H1 (cell line): Measurements from ENCODE around the gene BUB1B. TPM values are rescaled to one million over a fixed set of nuclear protein-coding genes. Genes with fewer than 3 reads are reported as not detected.

Source experiments
- CTCF ChIA-PET: fragments of 300-600 bp; sonication (Branson Sonifier 250); formaldehyde crosslinking; loops from one replicate; lab custom pipeline; 2021; ENCODE audit not compliant: partially characterized antibody; lab: Charles Lee
- POLR2A ChIA-PET: fragments of 300-600 bp; sonication (Branson Sonifier 250); formaldehyde crosslinking; loops from one replicate; lab custom pipeline; 2021; ENCODE audit warnings: inconsistent platforms; ENCODE audit not compliant: partially characterized antibody; lab: Charles Lee
- DNase-seq, 2 experiments: peaks; one replicate each; pipeline versions ENCODE4 v3.0.0 to v3.0.0-alpha.2; 2010 to 2022; ENCODE audit warnings: low spot score in 2 of 2, low read depth in 1 of 2, mixed read lengths in 1 of 2
- FAIRE-seq: peaks from 2 replicates; lab custom pipeline; 2011; peaks lifted over from hg19 to GRCh38; lab: Jason Lieb, UNC
- H2AFZ ChIP-seq: 2 replicates; pipeline ENCODE4 v1.8.1; 2012; ENCODE audit warnings: low read length, inconsistent platforms
- H2AK5ac ChIP-seq: 2 replicates; pipeline ENCODE4 v1.6.1; 2013; ENCODE audit warnings: low read depth, low read length
- H2BK120ac ChIP-seq: replicated peaks from 2 replicates; pipeline ENCODE3; 2013; ENCODE audit warnings: low read depth, low read length, inconsistent platforms
- H2BK12ac ChIP-seq: 2 replicates; pipeline ENCODE4 v1.6.1; 2013; ENCODE audit warnings: low read depth, low read length
- H2BK15ac ChIP-seq: 2 replicates; pipeline ENCODE4 v1.6.1; 2013; ENCODE audit warnings: low read length
- H2BK20ac ChIP-seq: 2 replicates; pipeline ENCODE4 v1.6.1; 2013; ENCODE audit warnings: low read length
- H2BK5ac ChIP-seq: 2 replicates; pipeline ENCODE4 v1.6.1; 2013; ENCODE audit warnings: low read depth, low read length
- H3K14ac ChIP-seq: 2 replicates; pipeline ENCODE4 v1.6.1; 2013; ENCODE audit warnings: inconsistent platforms; ENCODE audit not compliant: insufficient read length
- H3K18ac ChIP-seq: 2 replicates; pipeline ENCODE4 v1.6.1; 2013; ENCODE audit warnings: low read length; ENCODE audit errors: extremely low read depth
- H3K23ac ChIP-seq: 2 replicates; pipeline ENCODE4 v1.6.1; 2013; ENCODE audit warnings: inconsistent platforms; ENCODE audit not compliant: insufficient read length
- H3K23me2 ChIP-seq: 2 replicates; pipeline ENCODE4 v1.6.1; 2013; ENCODE audit warnings: low read depth, low read length
- H3K27ac ChIP-seq: 2 replicates; pipeline ENCODE4 v1.6.1; 2011; ENCODE audit warnings: low read depth, low read length, inconsistent platforms
- H3K27me3 ChIP-seq, 4 experiments: replicated peaks in 1 of 4; 1 replicate in 1 of 4; 2 replicates in 3 of 4; pipeline versions ENCODE4 v1.6.1 to v1.8.1; 2011 to 2013; ENCODE audit warnings: low read length in 3 of 4, mild to moderate bottlenecking in 3 of 4, inconsistent platforms in 2 of 4, mixed read lengths in 2 of 4, moderate library complexity in 1 of 4; ENCODE audit not compliant: control insufficient read depth in 3 of 4, insufficient read depth in 3 of 4; ENCODE audit errors: extremely low read depth in 1 of 4
- H3K36me3 ChIP-seq, 4 experiments: 2 replicates each; pipeline versions ENCODE4 v1.6.1 to v1.8.1; 2011 to 2013; ENCODE audit warnings: mild to moderate bottlenecking in 4 of 4, low read length in 3 of 4, moderate library complexity in 2 of 4, control low read depth in 1 of 4, inconsistent platforms in 1 of 4; ENCODE audit not compliant: insufficient read depth in 4 of 4, control insufficient read depth in 2 of 4
- H3K4ac ChIP-seq: replicated peaks from 2 replicates; pipeline ENCODE3; 2013; ENCODE audit warnings: low read length, low read depth, mixed read lengths, inconsistent platforms; ENCODE audit not compliant: insufficient read length
- H3K4me1 ChIP-seq, 4 experiments: replicated peaks in 1 of 4; 1 replicate in 1 of 4; 2 replicates in 3 of 4; pipeline versions ENCODE4 v1.6.1 to v1.8.1; 2011 to 2013; ENCODE audit warnings: low read length in 3 of 4, inconsistent platforms in 2 of 4, mixed read lengths in 1 of 4; ENCODE audit not compliant: insufficient read depth in 4 of 4, control insufficient read depth in 3 of 4
- H3K4me2 ChIP-seq, 2 experiments: 2 replicates each; pipeline versions ENCODE4 v1.6.1 to v1.8.1; 2011 to 2013; ENCODE audit warnings: low read depth in 2 of 2, low read length in 2 of 2, control low read depth in 1 of 2, inconsistent platforms in 1 of 2, mild to moderate bottlenecking in 1 of 2; ENCODE audit not compliant: insufficient read depth in 1 of 2
- H3K4me3 ChIP-seq, 4 experiments: fragments of 200-600, 300-600 bp in 1 of 4; sonication (generic), shearing (Covaris generic), sonication (Bioruptor Twin) in 1 of 4; 2 replicates each; pipeline versions ENCODE4 v1.5.1 to v1.8.1; 2011 to 2016; ENCODE audit warnings: low read length in 4 of 4, low read depth in 3 of 4, control low read depth in 2 of 4, inconsistent platforms in 2 of 4, mild to moderate bottlenecking in 2 of 4, mixed read lengths in 1 of 4, moderate library complexity in 1 of 4; ENCODE audit not compliant: insufficient read depth in 2 of 4; ENCODE audit errors: extremely low read depth in 1 of 4
- H3K56ac ChIP-seq: replicated peaks from 2 replicates; pipeline ENCODE3; 2013; ENCODE audit warnings: low read depth, mild to moderate bottlenecking, mixed read lengths, low read length, inconsistent platforms; ENCODE audit not compliant: insufficient read length
- H3K79me1 ChIP-seq: 2 replicates; pipeline ENCODE4 v1.6.1; 2013; ENCODE audit warnings: low read depth, low read length, control low read depth
- H3K79me2 ChIP-seq, 2 experiments: 2 replicates each; pipeline versions ENCODE4 v1.6.1 to v1.8.1; 2012 to 2013; ENCODE audit warnings: low read length in 2 of 2, mild to moderate bottlenecking in 2 of 2, inconsistent platforms in 1 of 2; ENCODE audit not compliant: insufficient read depth in 2 of 2, control insufficient read depth in 1 of 2
- H3K9ac ChIP-seq, 4 experiments: replicated peaks in 1 of 4; 1 replicate in 1 of 4; 2 replicates in 3 of 4; pipeline versions ENCODE4 v1.6.1 to v1.8.1; 2011 to 2013; ENCODE audit warnings: low read depth in 3 of 4, low read length in 3 of 4, control low read depth in 2 of 4, mild to moderate bottlenecking in 2 of 4, moderate library complexity in 2 of 4, inconsistent platforms in 1 of 4; ENCODE audit errors: extremely low read depth in 1 of 4
- H3K9me3 ChIP-seq, 2 experiments: 2 replicates each; pipeline versions ENCODE4 v1.6.1 to v1.8.1; 2012 to 2013; ENCODE audit warnings: mild to moderate bottlenecking in 2 of 2, moderate library complexity in 2 of 2, control low read depth in 1 of 2, inconsistent platforms in 1 of 2, low read depth in 1 of 2, low read length in 1 of 2, mixed read lengths in 1 of 2; ENCODE audit not compliant: insufficient read depth in 2 of 2
- H4K20me1 ChIP-seq, 2 experiments: replicated peaks in 1 of 2; 2 replicates each; pipeline versions ENCODE3 to v1.8.1; 2011 to 2013; ENCODE audit warnings: inconsistent platforms in 2 of 2, low read length in 2 of 2, mild to moderate bottlenecking in 1 of 2; ENCODE audit not compliant: insufficient read depth in 2 of 2, control insufficient read depth in 1 of 2
- H4K5ac ChIP-seq: 2 replicates; pipeline ENCODE4 v1.6.1; 2013; ENCODE audit warnings: low read length, low read depth, mixed read lengths, inconsistent platforms; ENCODE audit not compliant: insufficient read length
- H4K8ac ChIP-seq: 2 replicates; pipeline ENCODE4 v1.8.0; 2013; ENCODE audit warnings: mild to moderate bottlenecking, moderate library complexity, low read length, inconsistent platforms; ENCODE audit not compliant: insufficient read depth; ENCODE audit errors: extremely low read depth
- H4K91ac ChIP-seq: replicated peaks from 2 replicates; pipeline ENCODE3; 2013; ENCODE audit warnings: low read length, mixed read lengths, inconsistent platforms; ENCODE audit not compliant: insufficient read length
- BRCA1 ChIP-seq: IDR thresholded peaks from 2 replicates; pipeline ENCODE4 v1.6.1; 2012; ENCODE audit warnings: low read depth, low read length, improper control_type of control experiment
- CHD1 ChIP-seq: IDR thresholded peaks from 2 replicates; pipeline ENCODE4 v1.6.1; 2012; ENCODE audit warnings: low read depth, low read length, improper control_type of control experiment
- WGBS, 2 experiments: shearing (Covaris generic) in 1 of 2; methylation state at CpG; one replicate each; pipeline versions ENCODE4 v1.1.6 to v1.1.7; 2013 to 2015; ENCODE audit warnings: low lambda C conversion rate in 2 of 2, mixed read lengths in 2 of 2, inconsistent platforms in 1 of 2, low coverage in 1 of 2, missing lambda C conversion rate in 1 of 2; ENCODE audit not compliant: insufficient replicate concordance in 2 of 2, insufficient coverage in 1 of 2, insufficient read length in 1 of 2; ENCODE audit errors: extremely low coverage in 1 of 2, missing lambda C conversion rate in 1 of 2; 5-methylcytosine and 5-hydroxymethylcytosine counted together
- polyA plus RNA-seq, 7 experiments: library from polyadenylated mRNA; depleted of rRNA in 3 of 7; stranded (reverse) in 5 of 7; unstranded in 2 of 7; fragments of >200 nt in 5 of 7; fragments of 200-250 nt in 2 of 7; gene quantifications; 1 replicate in 5 of 7; 2 replicates in 1 of 7; 4 replicates in 1 of 7; pipeline versions ENCODE4 v1.2.1 to v1.2.3, GENCODE V29; 2011 to 2013; ENCODE audit warnings: missing spikeins in 2 of 7, mixed read lengths in 2 of 7
- total RNA-seq: library from RNA; stranded (reverse); fragmentation: NEBNext Ultra II Directional; extraction: Animal tissue kit (Norgen Biotek cat#: 25700); gene quantifications from 2 replicates; pipeline ENCODE4 v1.2.1, GENCODE V29; 2021

BUB1B gene
- total and polyA plus RNA-seq, 2 of the 8 experiments (the other 6 are each of a cell fraction or from before 2014, with no cell fraction given), result 48.9 to 144 TPM

DNA sequence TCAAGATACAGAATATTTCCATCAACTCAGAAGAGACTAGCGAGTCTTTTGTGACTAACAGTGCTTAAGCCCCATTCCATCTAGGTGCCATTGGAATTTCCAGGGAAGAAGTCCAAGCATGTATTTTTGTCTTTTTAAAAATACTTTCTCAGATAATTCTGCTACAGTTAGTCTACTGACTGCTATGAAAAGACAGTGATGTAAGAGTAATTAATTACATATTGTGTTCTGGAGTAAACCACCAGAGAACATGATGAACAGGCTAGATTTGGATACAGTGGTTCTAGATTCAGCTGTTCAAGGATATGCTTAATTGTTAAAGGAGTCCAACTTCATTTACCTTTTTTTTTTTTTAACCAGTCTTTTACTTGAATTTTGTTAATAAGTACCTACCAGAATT lies 43.2 kb downstream of the BUB1B start:
- H3K4ac ChIP-seq, result no peak overlapping the region
- H4K91ac ChIP-seq, result no peak overlapping the region
- no peak overlapping the region for H3K4me2 ChIP-seq
- no peak overlapping the region for H3K27ac ChIP-seq
- H3K4me1 ChIP-seq, result no peaks in the 10 kb centered on the region
- H2AFZ ChIP-seq, result no peak overlapping the region
- no peak overlapping the region for H3K9ac ChIP-seq
- H3K23me2 ChIP-seq, result no peaks in the 10 kb centered on the region
- no peak overlapping the region for H2BK120ac ChIP-seq
- POLR2A ChIA-PET, result interaction anchor here (1.0 kb wide), 1 partner anchor 23 kb away, joined by 3 read pairs; no protein-coding TSS in a partner anchor
- no peak overlapping the region for H2BK20ac ChIP-seq
- DNase-seq (no peak), FAIRE-seq (no peak)
- no peaks in the 10 kb centered on the region for H3K79me1 ChIP-seq
- H4K5ac ChIP-seq, result no peak overlapping the region
- H3K9me3 ChIP-seq, result no peaks in the 10 kb centered on the region
- H3K56ac ChIP-seq, result no peak overlapping the region
- no peak overlapping the region for H3K23ac ChIP-seq
- H2BK15ac ChIP-seq, result no peak overlapping the region
- H2BK5ac ChIP-seq, result no peak overlapping the region
- H2BK12ac ChIP-seq, result no peak overlapping the region
- H4K20me1 ChIP-seq, result no peaks in the 10 kb centered on the region
- no peak overlapping the region for H3K4me3 ChIP-seq
- no peaks in the 10 kb centered on the region for H3K27me3 ChIP-seq
- H3K18ac ChIP-seq, result no peak overlapping the region
- no peak overlapping the region for H3K14ac ChIP-seq
- CTCF ChIA-PET, result interaction anchor here (0.7 to 21.6 kb wide), 6 partner anchors 13 to 563 kb away, joined by 3 to 538 read pairs (median 4); partner anchors contain the start of gene PAK6
- H3K79me2 ChIP-seq, result no peaks in the 10 kb centered on the region
- H2AK5ac ChIP-seq, result no peak overlapping the region
- no peak overlapping the region for H4K8ac ChIP-seq
- peaks cover 19 to 92% (median 64%) of the 10 kb centered on the region in 4 experiments for H3K36me3 ChIP-seq
- 100% methylated on average over 1 of the region's 1 CpG; no CpG with 5 or more reads in 1 of the 2 experiments for WGBS, 2 experiments
- TF ChIP-seq CHD1 (no peak), BRCA1 (no peak)
